Measurements from ENCODE around the gene PTPN20. TPM values are rescaled to one million over a fixed set of nuclear protein-coding genes. Genes with fewer than 3 reads are reported as not detected.

PTPN20 gene
- total RNA-seq, 1 experiment from 2014 or later = not detected

- no peak overlapping the region for H3K27ac Mint-ChIP-seq
- WGBS (ENCODE audit: extremely low coverage, insufficient read length, low lambda C conversion rate) = no CpG with 5 or more reads among the region's 4 CpGs
- peaks cover 9 to 10% of the 10 kb centered on the region in 2 experiments for H3K4me1 Mint-ChIP-seq
- no peak overlapping the region for H3K27ac ChIP-seq (ENCODE audit: insufficient read length, low read depth, low read length)
- H2BK15ac ChIP-seq (ENCODE audit: low read depth, low read length) = no peak overlapping the region
- H3K4me1 ChIP-seq (ENCODE audit: insufficient read depth, low read length) = no peaks in the 10 kb centered on the region
- no peak overlapping the region for H3K4me2 ChIP-seq (ENCODE audit: insufficient read depth, insufficient read length, low read length)
- no peaks in the 10 kb centered on the region for H3K27me3 ChIP-seq (ENCODE audit: insufficient read depth, low read length)
- no peak overlapping the region for H3T11ph ChIP-seq (ENCODE audit: low read length)
- no peak overlapping the region for H3K4me3 Mint-ChIP-seq
- no peak overlapping the region for H3K9ac ChIP-seq (ENCODE audit: extremely low read depth, insufficient read length, low read length)
- H3K4ac ChIP-seq (ENCODE audit: low read depth, low read length) = no peak overlapping the region
- no peak overlapping the region for H4K5ac ChIP-seq (ENCODE audit: insufficient read length, low read depth, low read length)
- H4K91ac ChIP-seq (ENCODE audit: insufficient read length, low read depth, low read length) = no peak overlapping the region
- no peak for TF ChIP-seq CTCF (conservative IDR thresholded peaks at IDR 0.05)
- no peak overlapping the region for H2AFZ ChIP-seq (ENCODE audit: low read length)
- H4K20me1 ChIP-seq (ENCODE audit: control insufficient read depth, insufficient read depth, insufficient read length) = no peaks in the 10 kb centered on the region
- no peak for DNase-seq
- H2BK120ac ChIP-seq (ENCODE audit: low read depth, low read length, poor library complexity, severe bottlenecking) = no peak overlapping the region
- no peak overlapping the region for H2BK5ac ChIP-seq (ENCODE audit: insufficient read length, low read length)
- no peak overlapping the region for H3K56ac ChIP-seq (ENCODE audit: insufficient read length, low read depth, low read length)
- H2AK5ac ChIP-seq (ENCODE audit: insufficient read length, low read length) = no peak overlapping the region
- H3K9me3 ChIP-seq (ENCODE audit: control insufficient read depth, low read depth, low read length) = no peaks in the 10 kb centered on the region
- H3K23ac ChIP-seq (ENCODE audit: insufficient read length, low read depth, low read length) = no peak overlapping the region
- no peaks in the 10 kb centered on the region for H3K79me2 ChIP-seq (ENCODE audit: insufficient read depth, low read length)
- no peak overlapping the region for H2BK20ac ChIP-seq (ENCODE audit: low read depth, low read length, poor library complexity, severe bottlenecking)
- no peak overlapping the region for H2BK12ac ChIP-seq (ENCODE audit: insufficient read length, low read depth, low read length)
- no peak overlapping the region for H3K14ac ChIP-seq (ENCODE audit: insufficient read depth, low read length)
- H3K36me3 Mint-ChIP-seq (ENCODE audit: insufficient read depth in 1 of 3, low read depth in 3 of 3) = no peaks in the 10 kb centered on the region; a peak in 1 of 7 replicates
- no peaks in the 10 kb centered on the region; a peak in 1 of 5 replicates for H3K9me3 Mint-ChIP-seq
- H3K23me2 ChIP-seq (ENCODE audit: insufficient read length, low read depth, low read length, poor library complexity, severe bottlenecking) = no peaks in the 10 kb centered on the region
- H3K27me3 Mint-ChIP-seq (ENCODE audit: low read depth) = peaks cover 2% of the 10 kb centered on the region; the same call in 1 of the 2 replicates
- H3K18ac ChIP-seq (ENCODE audit: insufficient read length, low read depth, low read length) = no peak overlapping the region
- no peak overlapping the region for H4K8ac ChIP-seq (replicated peaks; ENCODE audit: insufficient read length, low read depth, low read length)
- H3K79me1 ChIP-seq (ENCODE audit: insufficient read depth, low read depth, low read length, poor library complexity, severe bottlenecking) = no peaks in the 10 kb centered on the region
Observed at GRCh38 chr10:47035819-47036337, 124.7 kb downstream of the PTPN20 start.

Measured in H9 (cell line).